ENCODE results near the gene FGF21.

The FGF21 gene

DNA sequence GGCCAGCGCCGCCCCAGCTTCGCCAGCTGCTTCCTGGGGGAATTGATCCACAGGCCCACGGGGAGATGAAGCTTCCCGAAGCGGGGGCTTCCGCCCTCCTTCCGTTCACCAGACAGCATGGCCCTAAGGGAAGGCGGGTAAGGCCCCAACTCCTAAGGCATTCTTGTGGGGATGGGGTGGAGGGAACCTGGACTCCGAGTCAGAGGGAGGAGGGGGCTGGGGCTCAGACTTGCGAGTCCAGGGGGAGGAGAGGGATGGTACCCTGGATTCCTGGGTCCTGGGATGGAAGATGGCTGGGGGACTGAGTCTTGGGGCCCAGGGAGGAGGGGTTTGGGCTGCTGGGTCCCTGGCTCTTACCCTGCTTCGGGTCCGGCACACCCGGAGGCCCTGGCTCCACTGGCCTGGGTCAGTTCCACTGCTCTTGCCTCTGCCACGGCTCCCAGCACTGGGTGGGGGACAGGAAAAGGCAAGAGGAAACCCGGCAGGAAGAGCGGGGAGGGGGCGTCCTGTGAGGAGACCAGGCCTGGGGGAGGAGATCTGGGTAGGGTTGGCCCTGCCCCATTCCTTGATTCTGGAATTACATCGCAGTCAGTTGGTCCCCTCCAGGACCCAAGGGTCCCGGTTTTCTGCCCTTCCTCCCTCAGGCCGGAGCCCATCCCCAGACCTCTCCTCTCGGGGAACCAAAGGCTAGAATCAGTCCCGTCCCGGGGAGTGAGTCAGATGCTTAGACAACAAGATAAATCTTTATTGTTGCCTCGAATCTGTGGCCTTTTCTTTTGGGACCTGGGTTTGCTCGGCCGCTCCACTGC is 15.0 kb upstream of the FGF21 start, which contains the start of gene RASIP1:
Gene RASIP1, minus strand, starts transcription at position 447 of the 809 bp plus-strand sequence. Its CDS starts 328 bp downstream, at position 119.
- no peak for TF ChIP-seq CTCF (IDR thresholded peaks at IDR 0.05; ENCODE audit: low read depth, low read length, missing control alignments)
- H3K4me3 ChIP-seq (replicated peaks; ENCODE audit: low read depth, low read length), result peak within 1 kb of the TSS; percentile 41
- DNase-seq (ENCODE audit: extremely low read depth, low read depth), result no peak

- TF ChIP-seq CTCF (IDR thresholded peaks at IDR 0.05; ENCODE audit: low read depth, low read length, missing control alignments), result no peak
- H3K4me3 ChIP-seq (replicated peaks; ENCODE audit: low read depth, low read length), result no peak overlapping the region
- DNase-seq (ENCODE audit: extremely low read depth, low read depth), result no peak
Observed at GRCh38 chr19:48741129-48741999, 14.0 kb upstream of the FGF21 start.

- no peak for TF ChIP-seq CTCF (IDR thresholded peaks at IDR 0.05; ENCODE audit: low read depth, low read length, missing control alignments)
- H3K4me3 ChIP-seq (replicated peaks; ENCODE audit: low read depth, low read length), result no peak overlapping the region
- DNase-seq (ENCODE audit: extremely low read depth, low read depth), result no peak
Observed at GRCh38 chr19:48742096-48742495, 13.2 kb upstream of the FGF21 start.

GRCh38 chr19:48745208-48745995 is 9.9 kb upstream of the FGF21 start:
- TF ChIP-seq CTCF (IDR thresholded peaks at IDR 0.05; ENCODE audit: low read depth, low read length, missing control alignments), result no peak
- no peak for DNase-seq (ENCODE audit: extremely low read depth, low read depth)
- H3K4me3 ChIP-seq (replicated peaks; ENCODE audit: low read depth, low read length), result no peak overlapping the region

DNA sequence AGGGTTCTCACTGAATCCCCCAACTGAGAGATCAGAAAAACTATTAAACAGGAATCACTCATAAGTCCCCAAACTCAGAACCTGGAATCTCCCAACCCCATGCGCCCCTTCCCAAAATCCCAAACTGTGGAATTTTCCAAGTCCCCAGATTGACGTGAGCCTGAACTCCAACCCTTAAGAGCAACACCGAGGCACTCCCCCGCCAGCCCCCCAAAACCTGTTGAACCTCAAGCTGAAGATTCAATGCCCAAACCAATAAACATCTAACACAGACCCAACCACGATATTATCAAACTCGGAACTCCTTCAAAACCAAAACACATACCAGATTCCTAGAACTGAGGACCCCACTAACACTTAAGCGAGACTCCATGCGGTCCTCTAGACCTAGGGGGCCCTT is 9.2 kb upstream of the FGF21 start:
- TF ChIP-seq CTCF (IDR thresholded peaks at IDR 0.05; ENCODE audit: low read depth, low read length, missing control alignments), result no peak
- H3K4me3 ChIP-seq (replicated peaks; ENCODE audit: low read depth, low read length), result no peak overlapping the region
- DNase-seq (ENCODE audit: extremely low read depth, low read depth), result no peak
